GM18498 (cell line): ENCODE measurements around the gene FBF1.

ENCODE experiments used
- ATAC-seq: cut with Tn5 transposase; IDR thresholded peaks from one replicate; pipeline ENCODE4 v1.9.1; 2021; ENCODE audit warnings: mild to moderate bottlenecking, moderate library complexity; ENCODE audit not compliant: unreplicated experiment

The FBF1 gene

DNA sequence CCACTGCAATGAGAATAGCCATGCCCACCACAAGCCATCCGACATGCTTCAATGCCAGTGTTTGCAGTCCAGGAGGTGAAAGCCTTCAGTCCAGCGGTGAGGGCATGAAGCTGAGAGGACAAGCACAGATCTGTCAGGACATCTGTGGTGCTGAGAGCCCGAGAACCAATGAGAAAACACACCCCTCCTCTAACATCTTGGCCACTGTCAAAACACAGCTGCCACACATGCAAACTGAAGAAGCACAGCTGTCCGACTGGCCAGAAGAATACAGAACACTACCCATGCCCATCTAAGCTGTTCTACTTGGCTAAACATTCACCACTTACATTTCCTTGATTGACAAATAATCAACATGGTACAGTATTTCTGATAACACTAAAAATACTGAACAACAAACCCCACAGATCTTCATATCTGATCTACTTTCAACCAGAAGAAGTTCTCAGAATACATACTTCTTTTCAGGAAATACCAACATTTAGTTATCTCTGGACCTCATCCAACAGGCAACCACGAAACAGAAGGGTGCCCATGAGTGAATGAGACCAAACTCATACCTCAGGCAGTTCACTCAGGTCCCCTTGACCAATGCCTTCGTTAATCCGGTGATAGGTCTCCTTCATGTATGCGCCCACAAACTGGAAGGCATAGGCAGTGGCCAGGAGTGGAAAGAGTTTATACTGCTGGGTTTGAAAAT is 10.2 kb upstream of the FBF1 start:
- no peak for ATAC-seq

DNA sequence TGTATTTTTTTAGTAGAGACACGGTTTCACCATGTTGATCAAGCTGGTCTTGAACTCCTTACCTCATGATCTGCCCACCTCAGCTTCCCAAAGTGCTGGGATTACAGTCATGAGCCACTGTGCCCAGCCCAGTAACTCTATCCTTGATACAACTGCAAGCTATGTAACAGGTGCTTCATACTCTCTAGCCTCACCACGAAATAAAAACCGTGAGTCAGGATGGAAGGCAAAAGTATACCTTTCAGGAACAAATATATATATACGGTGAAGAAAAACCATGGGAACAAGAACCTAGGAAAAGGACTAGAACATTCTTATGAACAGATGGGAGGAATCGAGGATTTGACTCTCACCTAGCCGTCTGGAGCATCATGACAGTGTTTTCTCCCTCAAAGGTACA is 9.6 kb upstream of the FBF1 start:
- no peak for ATAC-seq

DNA sequence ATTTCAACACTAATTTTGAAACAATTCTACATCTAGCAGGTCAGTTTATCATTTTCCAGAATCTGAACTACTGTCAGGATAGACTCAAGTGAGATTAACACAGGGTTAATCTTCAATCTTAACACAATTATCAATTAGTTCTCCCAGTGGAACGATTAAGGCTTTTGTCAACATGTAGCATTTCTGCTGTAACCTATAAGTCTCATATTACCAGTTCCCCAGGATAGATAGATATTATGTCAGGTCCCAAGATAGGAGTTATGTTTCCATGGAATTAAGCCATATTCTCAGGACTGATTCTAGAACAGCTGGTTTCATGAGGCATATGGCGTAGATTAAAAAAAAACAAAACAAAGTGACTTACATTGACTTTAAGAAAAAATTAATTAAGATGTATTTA is 4.4 kb upstream of the FBF1 start:
- no peak for ATAC-seq

DNA sequence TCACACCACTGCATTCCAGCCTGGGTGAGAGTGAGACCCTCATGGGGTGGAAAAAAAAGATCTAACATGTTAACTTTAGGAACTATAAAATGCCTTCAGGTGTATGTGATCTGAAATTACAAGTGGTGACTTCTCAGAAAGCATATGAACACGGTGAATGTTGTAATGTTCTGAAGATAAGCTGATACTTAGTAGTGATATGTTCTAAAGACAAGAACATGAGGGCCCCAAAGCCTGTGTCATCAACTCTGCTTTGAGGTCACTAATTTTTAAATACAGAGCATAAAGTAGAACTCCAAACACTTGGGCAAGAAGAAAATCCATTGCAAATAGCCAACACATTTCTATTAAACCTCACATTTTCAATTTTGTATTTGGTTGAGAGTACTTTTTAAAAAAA is 2.6 kb upstream of the FBF1 start:
- no peak for ATAC-seq

DNA sequence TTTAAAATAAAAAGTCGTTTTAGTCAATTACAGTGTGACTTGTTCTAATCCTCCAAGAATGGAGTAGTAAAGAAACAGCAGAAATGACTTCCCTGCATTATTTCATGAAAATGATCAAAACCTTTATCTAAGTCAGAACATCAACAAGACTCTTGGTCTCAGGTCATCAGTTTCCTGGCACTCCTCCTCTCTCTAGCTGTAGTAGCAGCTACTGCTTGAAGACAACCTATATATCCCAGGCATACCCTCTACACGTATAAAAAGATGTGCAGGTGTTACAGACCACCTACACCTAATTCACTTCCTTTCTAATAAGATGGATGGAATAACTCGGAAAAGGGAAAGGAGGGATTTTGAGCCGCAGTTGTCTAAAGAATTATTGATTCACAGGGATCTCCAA is 1.6 kb upstream of the FBF1 start:
- no peak for ATAC-seq

- no peak for ATAC-seq
Measured at GRCh38 chr17:75941442-75941819, 589 bp upstream of the FBF1 start.

DNA sequence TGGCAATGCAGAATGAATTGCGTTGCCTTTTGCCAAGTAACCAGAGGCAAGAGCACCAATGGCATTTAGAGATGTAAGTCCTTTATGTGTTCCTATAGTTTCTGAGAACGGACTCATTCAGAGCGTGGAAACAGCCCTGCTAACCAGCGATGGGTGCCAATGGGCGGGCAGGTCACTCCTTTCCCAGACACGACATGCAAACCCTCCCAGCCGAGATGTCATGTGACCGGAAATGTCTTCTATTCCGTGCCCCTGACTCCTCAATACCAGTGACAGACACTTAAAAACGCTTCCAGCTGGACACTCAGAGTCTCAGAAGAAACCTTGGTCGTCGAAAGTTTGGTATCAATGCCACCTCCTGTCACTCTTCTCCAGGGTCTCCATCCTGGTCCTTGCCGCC is 3.2 kb downstream of the FBF1 start:
- ATAC-seq: no peak

DNA sequence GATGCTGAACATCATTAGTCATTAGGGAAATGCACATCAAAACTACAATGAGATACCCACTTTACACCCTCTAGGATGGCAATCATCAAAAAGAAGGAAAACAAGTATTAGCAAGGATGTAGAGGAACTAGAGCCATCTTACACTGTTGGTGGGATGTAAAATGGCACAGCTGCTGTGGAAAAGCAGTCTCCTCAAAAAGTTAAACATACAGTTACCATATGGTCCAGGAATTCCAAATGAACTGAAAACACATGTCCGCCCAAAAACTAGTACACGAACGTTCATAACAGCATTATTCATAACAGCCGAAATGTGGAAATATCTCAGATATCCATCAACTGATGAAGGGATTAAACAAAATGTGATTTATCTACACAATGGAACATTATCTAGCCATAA is 7.0 kb downstream of the FBF1 start:
- ATAC-seq: no peak

DNA sequence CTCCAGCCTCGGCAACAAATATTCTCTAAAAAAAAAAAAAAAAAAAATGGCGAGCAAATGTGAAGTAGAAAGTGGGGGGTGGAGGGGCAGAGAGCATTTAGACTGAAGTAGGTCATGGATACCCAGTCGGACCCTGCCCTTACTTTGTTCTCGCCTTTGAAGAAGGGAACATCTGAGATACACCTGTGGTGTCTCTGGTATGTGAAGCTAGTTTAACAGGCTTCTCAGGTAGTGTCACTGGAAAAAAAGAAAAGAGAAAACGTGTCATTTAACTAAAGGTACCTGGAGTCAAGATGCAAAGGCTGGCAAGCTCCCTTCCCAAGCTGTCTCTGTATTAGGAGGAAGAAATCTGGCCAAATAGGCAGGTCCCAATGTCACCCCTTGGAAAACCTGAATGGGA is 8.0 kb downstream of the FBF1 start:
- ATAC-seq: no peak

GRCh38 chr17:75931062-75931461 is 9.8 kb downstream of the FBF1 start:
- no peak for ATAC-seq

- ATAC-seq: no peak
Measured at GRCh38 chr17:75927286-75927922, 13.4 kb downstream of the FBF1 start.

GRCh38 chr17:75926456-75926855 is 14.4 kb downstream of the FBF1 start:
- no peak for ATAC-seq

- ATAC-seq: no peak
Measured at GRCh38 chr17:75925912-75926311, 14.9 kb downstream of the FBF1 start.

GRCh38 chr17:75925103-75925502 is 15.7 kb downstream of the FBF1 start:
- ATAC-seq: no peak

DNA sequence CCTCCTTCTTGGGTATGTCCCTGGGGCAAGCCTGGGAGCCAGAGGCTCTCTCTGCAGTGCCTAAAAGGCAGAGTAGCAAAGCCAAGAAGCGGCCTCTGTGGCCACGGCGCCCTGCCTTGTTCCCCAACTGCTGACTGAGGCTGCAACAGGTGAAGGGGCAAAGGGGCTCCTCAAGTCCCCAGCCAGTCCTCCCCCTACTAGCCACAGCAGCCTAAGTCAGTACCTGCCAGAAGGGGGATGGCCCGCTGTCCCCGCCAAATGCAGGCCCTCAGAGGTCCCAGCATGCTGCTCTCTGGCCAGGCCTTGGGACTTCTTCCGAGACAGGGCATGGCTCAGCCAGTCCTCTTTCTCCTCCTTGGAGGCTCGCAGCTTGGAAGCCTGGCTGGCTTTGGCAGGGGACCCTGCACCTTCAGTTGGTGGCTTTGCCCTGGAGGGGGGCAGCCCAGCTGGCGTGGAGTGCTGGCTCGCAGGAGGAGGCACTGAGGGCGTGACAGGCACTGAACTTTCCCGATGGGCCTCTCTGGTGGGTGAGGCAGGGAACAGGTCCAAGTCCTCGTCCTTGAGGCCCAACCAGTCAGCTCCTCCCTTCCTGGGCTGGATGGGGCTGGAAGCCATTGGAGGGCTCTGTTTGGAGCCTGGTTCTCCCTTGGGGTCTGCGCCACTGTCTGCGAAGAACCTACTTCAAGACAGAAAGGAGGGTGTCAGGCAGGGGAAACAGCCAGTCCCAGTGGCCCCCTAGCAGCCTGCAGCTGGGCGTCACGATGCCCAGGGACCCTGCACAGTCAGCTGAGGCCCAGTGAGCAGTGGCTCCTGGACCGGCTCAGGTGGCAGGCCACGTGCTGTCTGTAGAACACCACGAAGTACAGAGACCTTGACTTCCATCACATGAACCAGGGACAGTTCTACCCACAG is 17.6 kb downstream of the FBF1 start:
- no peak for ATAC-seq

DNA sequence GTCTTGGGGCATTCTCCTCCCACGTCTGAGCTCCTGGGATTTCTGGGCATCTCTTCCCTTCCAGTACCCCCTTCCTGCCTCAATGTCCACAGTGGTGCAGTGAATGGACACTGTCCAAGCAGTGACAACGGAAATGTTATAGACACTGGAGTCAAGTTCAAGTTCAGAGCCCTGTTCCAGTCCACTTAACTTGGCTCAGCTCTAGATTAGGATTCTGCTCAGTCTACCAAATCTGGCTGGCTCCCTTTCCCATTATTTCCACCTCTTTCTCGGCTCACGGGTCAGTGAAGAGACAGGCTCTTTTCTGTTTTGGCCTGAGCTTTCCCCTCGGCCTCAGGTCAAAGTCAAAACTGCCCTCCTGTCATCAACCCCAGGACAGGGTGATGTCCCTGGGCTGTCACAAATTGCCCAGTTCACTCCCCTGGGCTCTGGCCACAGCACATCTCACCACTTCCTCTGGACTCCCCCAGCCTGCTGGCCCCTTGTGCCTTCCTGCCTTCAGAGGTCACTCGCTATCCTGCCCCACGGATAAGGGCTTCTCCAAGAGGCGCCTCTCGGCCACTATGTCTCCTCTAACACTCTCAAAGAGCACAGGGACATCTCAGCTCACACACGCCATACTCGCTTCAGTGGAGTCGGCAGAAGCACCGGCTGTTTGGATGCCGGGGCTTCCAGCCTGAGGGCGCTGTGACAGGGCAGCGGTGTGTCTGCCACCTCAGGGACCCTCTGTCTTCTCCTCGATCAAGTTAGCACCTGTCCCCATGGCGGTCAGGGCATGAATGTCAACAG is 18.5 kb downstream of the FBF1 start:
- ATAC-seq: no peak

- ATAC-seq: no peak
Measured at GRCh38 chr17:75921596-75921995, 19.2 kb downstream of the FBF1 start.

DNA sequence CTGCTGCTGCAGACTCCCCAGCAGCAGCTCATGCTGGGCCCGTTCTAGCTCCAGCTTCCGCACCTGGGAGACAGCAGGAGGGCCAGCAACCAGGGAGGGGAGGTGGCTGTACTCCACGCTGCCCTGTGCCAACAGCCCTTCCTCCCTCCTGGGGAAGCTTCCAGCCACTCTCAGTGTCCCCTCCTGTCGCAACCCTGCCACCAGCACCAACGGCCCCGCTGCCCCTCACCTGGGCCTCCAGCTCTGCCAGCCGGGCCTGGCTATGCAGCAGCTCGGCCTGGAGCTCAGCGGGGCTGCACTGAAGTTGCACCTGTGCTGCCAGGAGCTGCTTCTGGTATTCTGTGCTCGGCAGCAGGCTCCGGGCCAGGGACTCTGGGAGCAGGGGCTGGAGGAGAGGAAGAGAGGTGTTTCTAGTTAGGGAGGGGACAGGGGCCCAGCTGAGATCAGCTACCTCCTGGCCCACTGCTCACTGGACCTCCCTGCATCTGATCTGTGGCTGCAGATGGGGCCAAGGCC is 20.7 kb downstream of the FBF1 start:
- no peak for ATAC-seq

- ATAC-seq: no peak
Measured at GRCh38 chr17:75919611-75920010, 21.2 kb downstream of the FBF1 start.

- no peak for ATAC-seq
Measured at GRCh38 chr17:75917917-75918445, 22.9 kb downstream of the FBF1 start.
